ENCODE data around the gene OR2AJ1. TPM values are rescaled to one million over a fixed set of nuclear protein-coding genes. Genes with fewer than 3 reads are reported as not detected.

OR2AJ1 gene
- not detected in 2 replicates for total RNA-seq

GRCh38 chr1:247924868-247925267 is at the start of gene OR2AJ1:
Gene OR2AJ1 (plus strand): TSS chr1:247924889. CDS start chr1:247933769, 8,880 bp downstream.

GRCh38 chr1:247895163-247895637 is 29.5 kb upstream of the OR2AJ1 start, which contains the start of gene OR2W3:
Gene OR2W3 (plus strand): TSS chr1:247895587. CDS start chr1:247895587, 0 bp downstream.

GRCh38 chr1:247919952-247920351 is 4.7 kb upstream of the OR2AJ1 start, which contains the start of gene OR2T8:
Gene OR2T8 (plus strand): TSS chr1:247920252. CDS start chr1:247921018, 766 bp downstream.

GRCh38 chr1:247948558-247948957 is 23.9 kb downstream of the OR2AJ1 start, which contains the start of gene OR2L8:
Gene OR2L8 (plus strand): TSS chr1:247948858. CDS start chr1:247948858, 0 bp downstream.

GRCh38 chr1:247964933-247965332 is 40.2 kb downstream of the OR2AJ1 start, which contains the start of gene OR2AK2:
Gene OR2AK2 (plus strand): TSS chr1:247965233. CDS start chr1:247965377, 144 bp downstream.

Other genes with a start within 250 kb of the OR2AJ1 start
- gene OR13G1, start 245.2 kb upstream of the OR2AJ1 start, total RNA-seq, result not detected in 2 replicates
- gene OR6F1, start 208.2 kb upstream of the OR2AJ1 start, total RNA-seq, result not detected in 2 replicates
- not detected in 2 replicates for gene OR14K1, start 186.3 kb upstream of the OR2AJ1 start, total RNA-seq
- gene OR14A2, start 176.7 kb upstream of the OR2AJ1 start, total RNA-seq, result not detected in 2 replicates
- not detected in 2 replicates for gene OR1C1, start 164.3 kb upstream of the OR2AJ1 start, total RNA-seq
- gene OR14A16, start 100.8 kb upstream of the OR2AJ1 start, total RNA-seq, result not detected in 2 replicates
- gene OR11L1, start 83.0 kb upstream of the OR2AJ1 start, total RNA-seq, result not detected in 2 replicates
- 0.33 and 0.34 TPM in 2 replicates for gene TRIM58, start 67.7 kb upstream of the OR2AJ1 start, total RNA-seq
- gene OR2W3, start 29.3 kb upstream of the OR2AJ1 start, total RNA-seq, result not detected in 2 replicates
- gene OR2T8, start 4.6 kb upstream of the OR2AJ1 start, total RNA-seq, result not detected in 2 replicates
- gene OR2L8, start 24.0 kb downstream of the OR2AJ1 start, total RNA-seq, result not detected in 2 replicates
- gene OR2AK2, start 40.3 kb downstream of the OR2AJ1 start, total RNA-seq, result not detected in 2 replicates
- gene OR2L5, start 88.8 kb downstream of the OR2AJ1 start, total RNA-seq, result not detected in 2 replicates
- gene OR2L2, start 105.2 kb downstream of the OR2AJ1 start, total RNA-seq, result not detected in 2 replicates
- not detected in 2 replicates for gene OR2L3, start 121.9 kb downstream of the OR2AJ1 start, total RNA-seq
- not detected in 2 replicates for gene OR2L13, start 170.3 kb downstream of the OR2AJ1 start, total RNA-seq
- gene OR2M5, start 220.3 kb downstream of the OR2AJ1 start, total RNA-seq, result not detected in 2 replicates
- gene OR2M2, start 249.9 kb downstream of the OR2AJ1 start, total RNA-seq, result not detected in 2 replicates

Measured in mammary microvascular endothelial cell (primary cell).